Stimulated activated CD8-positive, alpha-beta memory T cell treated with anti-CD3 and anti-CD28 coated beads, Interleukin-7, amount 100 ng/mL, for 1 hour (primary cell): ENCODE measurements around the gene EDC4.
A peak's percentile ranks its signal among the peaks of the same experiment; 100 is the strongest.
"Not testable (repeated sequence)": the region's sequence is repeated elsewhere in the genome, so short reads cannot be mapped to it uniquely, and the experiment has no call there.

Source experiments
- DNase-seq, 2 donors: peaks; one replicate each; pipeline ENCODE4 v3.0.0-alpha.2; 2020; ENCODE audit warnings: low read depth in 2 of 2

Gene EDC4

GRCh38 chr16:67910158-67910557 is 37.3 kb downstream of the EDC4 start:
- no peak for DNase-seq

GRCh38 chr16:67914758-67915495 is 42.1 kb downstream of the EDC4 start:
- DNase-seq, result no peak

GRCh38 chr16:67915496-67915769 is 42.6 kb downstream of the EDC4 start:
- DNase-seq, result not testable (repeated sequence)

GRCh38 chr16:67915831-67916723 is 43.2 kb downstream of the EDC4 start:
- DNase-seq, result no peak

- DNase-seq, result no peak
These were observed 44.4 kb downstream of the EDC4 start for GRCh38 chr16:67917140-67917851.

- no peak for DNase-seq
These were observed 45.0 kb downstream of the EDC4 start for GRCh38 chr16:67917852-67918236.

- DNase-seq, result no peak
These were observed 46.9 kb downstream of the EDC4 start for GRCh38 chr16:67919622-67920221.

GRCh38 chr16:67922221-67922620 is 49.4 kb downstream of the EDC4 start:
- DNase-seq, result no peak

- no peak for DNase-seq
These were observed 49.9 kb downstream of the EDC4 start for GRCh38 chr16:67922740-67923139.

GRCh38 chr16:67923414-67924116 is 50.7 kb downstream of the EDC4 start:
- DNase-seq, result no peak

- DNase-seq, result no peak
These were observed 51.5 kb downstream of the EDC4 start for GRCh38 chr16:67924140-67924906.

GRCh38 chr16:67926181-67926750 is 53.4 kb downstream of the EDC4 start:
- DNase-seq, result no peak

GRCh38 chr16:67927131-67927941 is 54.5 kb downstream of the EDC4 start:
- no peak for DNase-seq

GRCh38 chr16:67928147-67928546 is 55.3 kb downstream of the EDC4 start:
- DNase-seq, result no peak

GRCh38 chr16:67928561-67929364 is 55.9 kb downstream of the EDC4 start:
- peak; percentile 44 to 55 for DNase-seq

- no peak for DNase-seq
These were observed 57.3 kb downstream of the EDC4 start for GRCh38 chr16:67930191-67930590.

GRCh38 chr16:67930678-67931211 is 57.9 kb downstream of the EDC4 start:
- no peak for DNase-seq
